GM12878 (cell line): ENCODE results near the gene IGHMBP2. TPM values are rescaled to one million over a fixed set of nuclear protein-coding genes. Genes with fewer than 3 reads are reported as not detected.

Experiments
- ATAC-seq: fragments of 200-7000 bp; cut with Tn5 transposase; 3 replicates; pipeline ENCODE4 v1.9.1; 2020; ENCODE audit warnings: mild to moderate bottlenecking, moderate library complexity
- BruUV-seq: library from RNA; stranded (reverse); fragments of 400-500 nt; replicated peaks from 2 replicates; lab custom pipeline; 2021; lab: Mats Ljungman, UMichigan
- CTCF ChIA-PET: fragments of 300-600 bp; sonication (Branson Sonifier 250); formaldehyde crosslinking; extraction: SDS; loops from one replicate; lab custom pipeline; 2021; ENCODE audit warnings: inconsistent platforms; lab: Yijun Ruan, JAX
- POLR2A ChIA-PET: fragments of 350-600 bp; formaldehyde crosslinking; extraction: SDS; loops from one replicate; lab custom pipeline; 2021; ENCODE audit warnings: inconsistent platforms; lab: Charles Lee
- RAD21 ChIA-PET: fragments of 300-600 bp; sonication (Branson Sonifier 250); formaldehyde crosslinking; loops from one replicate; lab custom pipeline; 2023; ENCODE audit warnings: antibody characterized with exemption; ENCODE audit not compliant: unreplicated experiment; lab: Charles Lee
- SMC1A ChIA-PET: fragments of 300-600 bp; sonication (Branson Sonifier 250); formaldehyde crosslinking; loops from one replicate; lab custom pipeline; 2023; ENCODE audit not compliant: unreplicated experiment, uncharacterized antibody; lab: Charles Lee
- DNase-seq: peaks from one replicate; pipeline ENCODE4 v3.0.0-alpha.2; 2011; ENCODE audit warnings: low read depth, low spot score
- FAIRE-seq: peaks from 3 replicates; lab custom pipeline; 2011; peaks lifted over from hg19 to GRCh38; lab: Jason Lieb, UNC
- H2AFZ ChIP-seq: 2 replicates; pipeline ENCODE4 v1.6.0; 2011; ENCODE audit warnings: low read depth, low read length, control low read depth; ENCODE audit not compliant: control insufficient read depth
- H3K27ac ChIP-seq: 2 replicates; pipeline ENCODE4 v1.5.1; 2011; ENCODE audit warnings: control low read depth; ENCODE audit not compliant: control insufficient read depth, insufficient read depth
- H3K27me3 ChIP-seq, 2 experiments: replicated peaks in 1 of 2; 2 replicates each; pipeline versions ENCODE4 v1.6.0 to v1.6.1; 2011; ENCODE audit warnings: low read length in 1 of 2; ENCODE audit not compliant: control insufficient read depth in 2 of 2, insufficient read depth in 2 of 2
- H3K36me3 ChIP-seq, 2 experiments: 2 replicates each; pipeline ENCODE4 v1.5.1; 2011; ENCODE audit warnings: low read length in 1 of 2; ENCODE audit not compliant: control insufficient read depth in 2 of 2, insufficient read depth in 2 of 2
- H3K4me1 ChIP-seq: 2 replicates; pipeline ENCODE4 v1.6.1; 2011; ENCODE audit warnings: mild to moderate bottlenecking, low read length, moderate library complexity, mixed read lengths; ENCODE audit not compliant: control insufficient read depth, insufficient read depth
- H3K4me2 ChIP-seq: 2 replicates; pipeline ENCODE4 v1.6.0; 2011; ENCODE audit warnings: control low read depth; ENCODE audit not compliant: control insufficient read depth, insufficient read depth
- H3K4me3 ChIP-seq: fragments of 200-600 bp; sonication (generic); 2 replicates; pipeline ENCODE4 v1.5.1; 2016
- H3K79me2 ChIP-seq: 2 replicates; pipeline ENCODE4 v1.6.0; 2011; ENCODE audit warnings: low read length; ENCODE audit not compliant: control insufficient read depth, insufficient read depth
- H3K9ac ChIP-seq: 2 replicates; pipeline ENCODE4 v1.8.0; 2011; ENCODE audit warnings: low read length, control low read depth, mixed read lengths; ENCODE audit not compliant: control insufficient read depth, insufficient read depth
- H3K9me3 ChIP-seq: replicated peaks from 3 replicates; pipeline ENCODE4 v1.5.1; 2011; ENCODE audit warnings: mild to moderate bottlenecking, low read length; ENCODE audit not compliant: control insufficient read depth, insufficient read depth
- H4K20me1 ChIP-seq: 2 replicates; pipeline ENCODE4 v1.6.0; 2011; ENCODE audit not compliant: control insufficient read depth, insufficient read depth
- RAD21 ChIP-seq: IDR thresholded peaks from 2 replicates; pipeline ENCODE4 v1.6.1; 2011; ENCODE audit warnings: mild to moderate bottlenecking, low read depth, low read length, moderate library complexity; ENCODE audit not compliant: insufficient read depth
- RAD51 ChIP-seq: fragments of 450-650 bp; IDR thresholded peaks from 2 replicates; pipeline ENCODE4 v1.6.1; 2016; ENCODE audit warnings: moderate library complexity, mild to moderate bottlenecking, inconsistent platforms
- WGBS: methylation state at CpG from one replicate; pipeline ENCODE4 v1.1.6; 2016; ENCODE audit warnings: low lambda C conversion rate; ENCODE audit not compliant: insufficient replicate concordance, insufficient coverage; ENCODE audit errors: missing lambda C conversion rate; 5-methylcytosine and 5-hydroxymethylcytosine counted together
- in situ Hi-C: fragments of 300-500 bp; cut with MboI; formaldehyde crosslinking; loops from 9 replicates; pipeline ENCODE4 v1.14.3; 2018; ENCODE audit warnings: mixed read lengths
- intact Hi-C: fragments of 100-400 bp; cut with micrococcal nuclease; formaldehyde crosslinking; loops from one replicate; pipeline ENCODE4 v1.14.2; 2022; ENCODE audit not compliant: unreplicated experiment
- polyA plus RNA-seq, 11 experiments: library from polyadenylated mRNA; depleted of rRNA in 4 of 11; unstranded in 6 of 11; stranded (reverse) in 5 of 11; fragments of >200 nt; fragmentation: Nextera tagmentation in 4 of 11; fragmentation: Illumina TruSeq in 1 of 11; extraction: Ambion mirVana in 4 of 11; extraction: Trizol in 1 of 11; gene quantifications; 1 replicate in 1 of 11; 2 replicates in 10 of 11; pipeline versions ENCODE4 v1.2.1 to v1.2.3, GENCODE V29; 2011 to 2016; ENCODE audit warnings: inconsistent platforms in 2 of 11, missing spikeins in 2 of 11, low read depth in 1 of 11
- total RNA-seq, 4 experiments: library from RNA; depleted of rRNA in 3 of 4; stranded (reverse); fragments of >200 nt in 3 of 4; fragmentation: Illumina TruSeq in 1 of 4; extraction: Trizol in 1 of 4; gene quantifications; 2 replicates each; pipeline versions ENCODE4 v1.2.1 to v1.2.3, GENCODE V29; 2013 to 2021
- TF ChIP-seq, protein P1 (sequence below): fragments of 450-650 bp; IDR thresholded peaks from 2 replicates; pipeline ENCODE4 v1.6.1; 2017; ENCODE audit warnings: mild to moderate bottlenecking, moderate library complexity

The IGHMBP2 gene
- total and polyA plus RNA-seq, 10 of the 15 experiments (the other 5 are each of a cell fraction or from before 2014, with no cell fraction given) = 1.4 to 20.1 (median 11.2) TPM

DNA sequence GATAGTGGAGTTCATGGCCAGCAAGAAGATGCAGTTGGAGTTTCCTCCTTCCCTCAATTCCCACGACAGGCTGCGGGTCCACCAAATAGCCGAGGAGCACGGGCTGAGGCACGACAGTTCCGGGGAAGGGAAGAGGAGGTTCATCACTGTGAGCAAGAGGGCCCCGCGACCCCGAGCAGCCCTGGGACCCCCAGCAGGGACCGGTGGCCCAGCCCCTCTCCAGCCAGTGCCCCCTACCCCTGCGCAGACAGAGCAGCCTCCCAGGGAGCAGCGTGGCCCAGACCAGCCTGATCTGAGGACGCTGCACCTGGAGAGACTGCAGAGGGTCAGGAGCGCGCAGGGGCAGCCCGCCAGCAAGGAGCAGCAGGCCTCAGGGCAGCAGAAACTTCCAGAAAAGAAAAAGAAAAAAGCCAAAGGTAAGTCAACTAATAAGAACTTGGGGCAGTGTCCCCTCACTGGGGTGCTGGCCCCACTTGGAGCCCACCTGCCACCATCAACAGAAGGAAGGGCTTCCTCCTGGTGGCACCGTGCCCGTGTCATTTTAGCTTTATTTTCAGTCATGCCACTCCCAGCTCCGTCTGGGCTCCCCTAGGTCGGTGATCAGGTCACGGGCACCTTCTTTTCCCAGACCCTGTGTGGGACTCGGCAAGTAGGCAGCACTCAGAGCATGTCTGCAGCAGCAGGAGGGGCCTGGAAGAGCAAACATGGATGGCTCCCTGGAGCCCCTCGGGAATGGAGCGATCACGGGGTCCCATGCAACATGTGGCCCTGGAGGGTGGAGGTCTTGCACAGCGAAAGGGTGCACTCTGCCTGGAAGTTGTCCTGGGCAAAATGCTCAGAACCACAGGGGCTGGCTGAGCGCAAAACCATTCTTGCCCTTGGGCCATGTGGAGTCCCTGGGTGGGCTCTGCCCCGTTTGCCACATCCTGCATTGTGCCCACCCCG lies 33.3 kb downstream of the IGHMBP2 start:
- POLR2A ChIA-PET = no interaction called here
- H3K36me3 ChIP-seq = peaks cover 2 to 27% of the 10 kb centered on the region in 2 experiments; a peak in 3 of 4 replicates

More for the DNA sequence above, 33.3 kb downstream of the IGHMBP2 start:
- in situ Hi-C loops = no loop called here
- Histone ChIP-seq H3K4me2 (no peak overlapping the region), H4K20me1 (no peaks in the 10 kb centered on the region), H3K9ac (no peak overlapping the region), H2AFZ (no peak overlapping the region), H3K27me3 (no peaks in the 10 kb centered on the region), H3K4me3 (no peak overlapping the region)
- intact Hi-C loops = no loop called here
- SMC1A ChIA-PET = no interaction called here
- FAIRE-seq = no peak
- TF ChIP-seq RAD51 = no peak
- TF ChIP-seq RAD21 = no peak
- TF ChIP-seq, protein P1, sequence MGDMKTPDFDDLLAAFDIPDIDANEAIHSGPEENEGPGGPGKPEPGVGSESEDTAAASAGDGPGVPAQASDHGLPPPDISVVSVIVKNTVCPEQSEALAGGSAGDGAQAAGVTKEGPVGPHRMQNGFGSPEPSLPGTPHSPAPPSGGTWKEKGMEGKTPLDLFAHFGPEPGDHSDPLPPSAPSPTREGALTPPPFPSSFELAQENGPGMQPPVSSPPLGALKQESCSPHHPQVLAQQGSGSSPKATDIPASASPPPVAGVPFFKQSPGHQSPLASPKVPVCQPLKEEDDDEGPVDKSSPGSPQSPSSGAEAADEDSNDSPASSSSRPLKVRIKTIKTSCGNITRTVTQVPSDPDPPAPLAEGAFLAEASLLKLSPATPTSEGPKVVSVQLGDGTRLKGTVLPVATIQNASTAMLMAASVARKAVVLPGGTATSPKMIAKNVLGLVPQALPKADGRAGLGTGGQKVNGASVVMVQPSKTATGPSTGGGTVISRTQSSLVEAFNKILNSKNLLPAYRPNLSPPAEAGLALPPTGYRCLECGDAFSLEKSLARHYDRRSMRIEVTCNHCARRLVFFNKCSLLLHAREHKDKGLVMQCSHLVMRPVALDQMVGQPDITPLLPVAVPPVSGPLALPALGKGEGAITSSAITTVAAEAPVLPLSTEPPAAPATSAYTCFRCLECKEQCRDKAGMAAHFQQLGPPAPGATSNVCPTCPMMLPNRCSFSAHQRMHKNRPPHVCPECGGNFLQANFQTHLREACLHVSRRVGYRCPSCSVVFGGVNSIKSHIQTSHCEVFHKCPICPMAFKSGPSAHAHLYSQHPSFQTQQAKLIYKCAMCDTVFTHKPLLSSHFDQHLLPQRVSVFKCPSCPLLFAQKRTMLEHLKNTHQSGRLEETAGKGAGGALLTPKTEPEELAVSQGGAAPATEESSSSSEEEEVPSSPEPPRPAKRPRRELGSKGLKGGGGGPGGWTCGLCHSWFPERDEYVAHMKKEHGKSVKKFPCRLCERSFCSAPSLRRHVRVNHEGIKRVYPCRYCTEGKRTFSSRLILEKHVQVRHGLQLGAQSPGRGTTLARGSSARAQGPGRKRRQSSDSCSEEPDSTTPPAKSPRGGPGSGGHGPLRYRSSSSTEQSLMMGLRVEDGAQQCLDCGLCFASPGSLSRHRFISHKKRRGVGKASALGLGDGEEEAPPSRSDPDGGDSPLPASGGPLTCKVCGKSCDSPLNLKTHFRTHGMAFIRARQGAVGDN = no peak
- TF ChIP-seq, all 136 proteins: peak for 0
- no peaks in the 10 kb centered on the region for H3K79me2 ChIP-seq
- ChIA-PET CTCF (no interaction called here), RAD21 (no interaction called here)
- H3K27ac ChIP-seq = no peak overlapping the region
- H3K4me1 ChIP-seq = no peaks in the 10 kb centered on the region
- ATAC-seq (no peak), DNase-seq (no peak)
- no TSS peak for BruUV-seq
- 93% methylated on average over 24 of the region's 29 CpGs for WGBS
- H3K9me3 ChIP-seq = no peaks in the 10 kb centered on the region
